ENCODE measurements around the gene ZNF488.

DNA sequence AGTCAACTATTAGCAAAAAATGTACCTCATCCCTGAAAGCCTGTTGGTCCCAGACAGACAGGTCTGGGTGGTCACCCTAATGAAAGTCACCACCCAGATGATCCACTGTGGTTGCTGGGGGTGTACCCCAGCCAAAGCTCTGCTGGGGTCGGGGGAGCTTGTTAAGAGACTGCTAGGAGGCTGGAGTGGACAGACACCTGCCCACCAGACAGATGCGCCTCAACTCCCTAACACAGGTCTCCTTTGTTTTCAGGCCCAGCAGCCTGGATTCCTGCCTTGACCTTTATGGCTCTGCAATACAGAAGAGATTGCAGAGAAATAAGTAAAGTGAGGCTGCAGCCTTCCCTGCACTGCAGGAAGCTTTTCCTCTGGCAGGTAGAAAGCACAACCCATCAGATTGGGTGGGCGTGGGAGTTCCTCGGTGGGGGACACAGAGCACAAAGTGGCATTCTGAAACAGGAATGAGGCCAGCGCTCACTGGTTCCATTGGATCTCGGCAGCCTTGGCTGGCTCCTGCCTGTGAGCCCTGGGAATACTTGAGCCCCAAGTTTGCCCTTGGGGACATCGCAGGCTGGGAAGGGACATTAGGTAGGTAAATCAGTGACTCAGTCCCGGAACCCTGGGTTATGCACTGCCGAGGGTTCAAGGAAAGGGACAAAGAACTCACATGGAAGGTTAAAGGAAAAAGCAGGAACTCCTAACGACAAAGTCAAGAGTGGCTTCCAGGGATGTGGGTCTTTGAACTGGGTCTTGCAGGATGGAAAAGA lies 18.0 kb upstream of the ZNF488 start:
- TF ChIP-seq, protein P1, sequence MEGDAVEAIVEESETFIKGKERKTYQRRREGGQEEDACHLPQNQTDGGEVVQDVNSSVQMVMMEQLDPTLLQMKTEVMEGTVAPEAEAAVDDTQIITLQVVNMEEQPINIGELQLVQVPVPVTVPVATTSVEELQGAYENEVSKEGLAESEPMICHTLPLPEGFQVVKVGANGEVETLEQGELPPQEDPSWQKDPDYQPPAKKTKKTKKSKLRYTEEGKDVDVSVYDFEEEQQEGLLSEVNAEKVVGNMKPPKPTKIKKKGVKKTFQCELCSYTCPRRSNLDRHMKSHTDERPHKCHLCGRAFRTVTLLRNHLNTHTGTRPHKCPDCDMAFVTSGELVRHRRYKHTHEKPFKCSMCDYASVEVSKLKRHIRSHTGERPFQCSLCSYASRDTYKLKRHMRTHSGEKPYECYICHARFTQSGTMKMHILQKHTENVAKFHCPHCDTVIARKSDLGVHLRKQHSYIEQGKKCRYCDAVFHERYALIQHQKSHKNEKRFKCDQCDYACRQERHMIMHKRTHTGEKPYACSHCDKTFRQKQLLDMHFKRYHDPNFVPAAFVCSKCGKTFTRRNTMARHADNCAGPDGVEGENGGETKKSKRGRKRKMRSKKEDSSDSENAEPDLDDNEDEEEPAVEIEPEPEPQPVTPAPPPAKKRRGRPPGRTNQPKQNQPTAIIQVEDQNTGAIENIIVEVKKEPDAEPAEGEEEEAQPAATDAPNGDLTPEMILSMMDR (conservative IDR thresholded peaks at IDR 0.05 in 1 of 2, IDR thresholded peaks at IDR 0.05 in 1 of 2; ENCODE audit: low read depth in 1 of 2, low read length in 2 of 2): no peak
- TF ChIP-seq EZH2 (IDR thresholded peaks at IDR 0.05; ENCODE audit: low read length, missing control alignments): no peak
